GM21423 (cell line): ENCODE measurements around the gene CEP63.
"Not testable (repeated sequence)": the region's sequence is repeated elsewhere in the genome, so short reads cannot be mapped to it uniquely, and the experiment has no call there.

Experiments used
- ATAC-seq: cut with Tn5 transposase; IDR thresholded peaks from one replicate; pipeline ENCODE4 v1.9.1; 2021; ENCODE audit warnings: mild to moderate bottlenecking, moderate library complexity; ENCODE audit not compliant: unreplicated experiment

Gene CEP63

DNA sequence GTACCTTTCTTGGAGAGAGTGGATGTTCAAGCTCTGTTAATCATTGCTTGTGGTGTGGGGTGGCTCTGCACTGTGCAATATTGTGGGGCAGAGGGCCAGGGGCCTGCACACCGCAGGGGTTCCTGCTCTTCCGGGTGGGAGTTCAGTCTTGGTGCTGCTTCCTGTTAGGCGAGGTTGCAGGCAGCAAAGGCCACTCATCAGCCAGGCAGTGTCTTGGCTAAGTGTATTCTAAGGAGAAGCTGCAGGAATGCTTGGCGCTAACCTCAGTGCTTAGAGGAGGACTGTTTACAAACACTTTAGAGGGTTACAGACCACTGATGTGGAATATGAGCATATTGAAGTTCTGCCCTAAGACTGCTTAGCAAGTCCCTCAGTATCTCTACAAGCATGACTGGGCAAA, 81.7 kb downstream of the CEP63 start:
- no peak for ATAC-seq

DNA sequence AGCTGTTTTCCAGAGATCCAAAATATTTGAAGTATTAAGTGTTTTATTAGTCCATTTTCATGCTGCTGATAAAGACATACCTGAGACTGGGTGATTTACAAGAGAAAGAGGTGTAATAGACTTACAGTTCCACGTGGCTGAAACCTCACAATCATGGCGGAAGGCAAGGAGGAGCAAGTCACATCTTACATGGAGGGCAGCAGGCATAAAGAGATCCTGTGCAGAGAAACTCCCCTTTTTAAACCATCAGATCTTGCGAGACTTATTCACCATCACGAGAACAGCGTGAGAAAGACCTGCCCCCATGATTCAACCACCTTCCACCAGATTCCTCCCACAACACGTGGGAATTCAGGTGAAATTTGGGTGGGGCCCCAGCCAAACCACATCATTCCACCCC, 82.9 kb downstream of the CEP63 start:
- no peak for ATAC-seq

GRCh38 chr3:134569899-134570298, 84.0 kb downstream of the CEP63 start:
- not testable (repeated sequence) for ATAC-seq

DNA sequence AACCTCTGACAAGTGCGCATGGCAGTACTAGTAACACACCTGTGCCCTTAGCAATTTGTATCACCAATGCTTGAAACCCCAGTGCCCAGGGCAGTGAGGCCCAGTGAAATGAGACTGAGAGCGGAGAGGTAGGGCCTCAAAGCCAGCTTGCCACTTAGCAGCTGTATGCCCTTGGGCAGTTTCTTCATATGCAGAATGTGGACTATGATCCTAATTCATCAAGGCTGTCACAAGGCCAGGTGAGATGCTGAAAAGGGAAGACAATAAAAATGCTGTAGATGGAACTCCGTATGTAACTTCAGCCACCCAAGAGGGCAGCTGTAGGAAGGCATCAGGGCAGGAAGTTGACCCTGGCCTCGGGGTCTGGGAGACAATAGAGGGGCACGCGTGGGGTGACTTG, 90.6 kb downstream of the CEP63 start:
- no peak for ATAC-seq

GRCh38 chr3:134576831-134577230, 91.0 kb downstream of the CEP63 start:
- no peak for ATAC-seq

- no peak for ATAC-seq
Observed at GRCh38 chr3:134579141-134579665, 93.3 kb downstream of the CEP63 start.

- ATAC-seq = no peak
Observed at GRCh38 chr3:134590766-134591165, 104.9 kb downstream of the CEP63 start.

- ATAC-seq = no peak
Observed at GRCh38 chr3:134592806-134593205, 106.9 kb downstream of the CEP63 start.

GRCh38 chr3:134594331-134594741, 108.5 kb downstream of the CEP63 start:
- no peak for ATAC-seq

DNA sequence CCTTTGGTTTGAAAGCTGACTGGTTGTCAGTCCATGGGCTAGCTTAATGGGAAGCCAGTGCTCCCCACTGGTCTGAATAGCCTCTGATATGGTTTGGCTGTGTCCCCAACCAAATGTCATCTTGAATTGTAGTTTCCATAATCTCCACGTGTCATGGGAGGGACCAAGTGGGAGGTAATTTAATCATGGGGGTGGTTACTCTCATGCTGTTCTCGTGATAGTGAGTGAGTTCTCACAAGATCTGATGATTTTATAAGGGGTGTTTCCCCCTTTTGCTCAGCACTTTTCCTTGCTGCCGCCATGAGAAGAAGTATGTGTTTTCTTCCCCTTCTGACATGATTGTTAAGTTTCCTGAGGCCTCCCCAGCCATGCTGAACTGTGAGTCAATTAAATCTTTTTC, 109.1 kb downstream of the CEP63 start:
- ATAC-seq = not testable (repeated sequence)

- ATAC-seq = no peak
Observed at GRCh38 chr3:134597390-134597970, 111.6 kb downstream of the CEP63 start.

GRCh38 chr3:134598763-134599545, 113.1 kb downstream of the CEP63 start:
- ATAC-seq = no peak

DNA sequence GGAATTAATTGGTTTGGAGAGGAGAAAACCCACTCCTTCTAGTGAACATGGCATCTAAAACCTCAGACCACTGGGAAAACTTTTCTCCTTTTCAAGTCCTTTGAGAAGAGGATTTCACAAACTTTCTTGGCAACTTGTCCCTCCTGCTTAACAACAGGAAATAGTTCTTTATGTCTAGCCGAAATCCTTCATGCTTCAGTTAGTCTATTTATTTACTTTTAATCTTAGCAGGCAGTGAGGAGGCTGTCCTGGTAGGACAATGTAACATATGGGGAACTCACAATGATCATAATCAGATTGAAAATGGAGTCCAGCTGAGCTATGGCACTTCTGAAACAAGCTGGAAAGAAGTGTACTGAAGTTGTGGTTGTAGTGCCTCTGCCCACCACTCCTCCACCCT, 114.3 kb downstream of the CEP63 start:
- ATAC-seq = no peak

- ATAC-seq = peak; percentile 66
Observed at GRCh38 chr3:134600685-134601463, 115.0 kb downstream of the CEP63 start.

DNA sequence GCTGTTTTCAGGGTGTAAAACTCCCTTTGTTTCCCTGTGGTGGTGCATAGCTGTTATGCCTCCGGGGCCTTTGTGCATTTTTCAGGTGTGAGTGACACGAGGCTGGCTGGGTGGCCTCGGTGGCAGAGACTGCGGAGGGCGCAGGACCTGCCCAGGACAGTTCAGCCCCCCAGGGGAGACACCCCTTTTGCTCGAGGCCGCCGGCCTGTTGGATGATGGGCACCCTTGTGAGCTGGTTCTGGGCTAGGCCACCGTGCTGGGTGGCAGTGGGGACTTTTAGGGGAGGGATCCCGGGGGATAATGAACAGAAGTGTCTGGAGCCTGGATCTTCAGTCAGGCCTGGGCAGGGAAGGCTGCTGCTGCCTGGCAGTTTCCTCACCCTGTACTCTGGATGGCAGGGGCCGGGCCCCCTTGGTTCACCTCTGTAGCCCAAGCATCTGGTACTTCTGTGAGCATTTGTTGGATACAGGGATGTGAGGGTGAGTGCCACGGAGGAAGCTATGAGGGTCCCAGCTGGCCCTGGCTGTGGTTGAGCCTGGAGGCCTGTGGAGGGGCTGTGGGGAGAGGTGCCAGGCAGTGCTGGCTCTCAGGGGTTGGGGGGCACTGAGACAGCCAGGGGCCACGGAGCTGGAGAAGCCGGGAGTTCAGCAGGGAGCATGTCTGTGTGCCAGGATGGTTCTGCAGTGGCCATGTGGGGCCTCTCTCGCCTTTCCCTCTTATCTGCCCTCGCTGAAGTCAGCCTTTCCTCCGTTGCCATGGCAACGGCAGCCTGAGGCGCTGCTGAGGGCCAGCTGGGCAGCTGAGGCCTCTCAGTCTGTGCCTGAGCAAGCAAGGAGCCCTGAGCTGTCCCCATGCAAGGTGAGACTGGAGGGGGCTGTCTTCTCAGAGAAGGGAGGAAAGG, 115.9 kb downstream of the CEP63 start:
- ATAC-seq = no peak

- ATAC-seq = no peak
Observed at GRCh38 chr3:134602440-134602814, 116.6 kb downstream of the CEP63 start.

- no peak for ATAC-seq
Observed at GRCh38 chr3:134603480-134603879, 117.6 kb downstream of the CEP63 start.

DNA sequence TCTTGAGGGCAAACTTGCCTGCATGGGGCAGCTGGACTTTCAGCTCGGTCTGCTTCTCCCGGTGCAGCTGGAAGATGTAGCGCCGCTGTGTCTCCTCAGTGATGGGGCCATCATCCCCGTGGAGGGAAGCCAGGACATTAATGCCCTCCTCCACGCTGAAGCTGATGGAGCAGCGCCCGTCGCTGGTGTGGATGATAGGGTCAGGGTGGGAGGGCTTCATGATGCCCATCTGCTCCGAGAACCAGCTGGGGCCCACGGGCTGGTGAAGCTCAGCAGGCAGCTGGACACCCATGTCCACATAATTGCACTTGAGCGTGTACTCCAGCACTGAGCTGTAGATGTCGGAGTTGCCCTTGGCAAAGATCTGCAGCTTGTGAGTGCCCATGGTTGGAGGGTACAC, 118.1 kb downstream of the CEP63 start:
- ATAC-seq = no peak

GRCh38 chr3:134605556-134605955, 119.7 kb downstream of the CEP63 start:
- no peak for ATAC-seq
